Measurements from ENCODE around the gene LDLRAD4.

The LDLRAD4 gene

DNA sequence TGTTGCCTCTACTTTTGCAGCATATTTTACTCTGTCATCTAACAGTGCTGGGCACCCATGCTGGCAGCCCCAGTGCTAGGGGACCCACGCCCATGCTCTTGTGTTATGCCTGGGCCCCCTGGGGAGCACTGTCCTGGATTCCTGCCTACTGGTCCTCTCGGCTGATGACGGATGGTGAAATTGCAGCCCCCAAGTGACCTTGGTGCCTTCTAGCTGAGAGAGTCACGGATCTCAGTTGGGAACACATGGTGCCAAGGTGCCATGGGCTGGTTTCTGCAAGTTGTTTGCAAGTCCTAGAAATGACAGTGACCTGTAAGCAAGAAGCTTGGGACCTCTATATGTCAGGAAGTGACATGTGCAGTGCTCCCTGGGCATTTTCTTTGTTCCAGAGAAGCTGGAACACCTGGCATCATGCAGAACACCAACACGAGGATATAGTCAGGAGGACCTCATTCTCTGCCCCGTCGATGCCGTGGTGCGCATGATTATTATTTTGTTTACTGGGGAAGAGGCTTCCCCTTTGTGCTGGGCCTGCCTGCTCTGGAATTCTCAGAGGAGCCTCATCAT, 187.6 kb downstream of the LDLRAD4 start:
- no peak overlapping the region for H3K27ac ChIP-seq
- TF ChIP-seq ZFX (IDR thresholded peaks at IDR 0.05) = no peak
- TF ChIP-seq, protein P1, sequence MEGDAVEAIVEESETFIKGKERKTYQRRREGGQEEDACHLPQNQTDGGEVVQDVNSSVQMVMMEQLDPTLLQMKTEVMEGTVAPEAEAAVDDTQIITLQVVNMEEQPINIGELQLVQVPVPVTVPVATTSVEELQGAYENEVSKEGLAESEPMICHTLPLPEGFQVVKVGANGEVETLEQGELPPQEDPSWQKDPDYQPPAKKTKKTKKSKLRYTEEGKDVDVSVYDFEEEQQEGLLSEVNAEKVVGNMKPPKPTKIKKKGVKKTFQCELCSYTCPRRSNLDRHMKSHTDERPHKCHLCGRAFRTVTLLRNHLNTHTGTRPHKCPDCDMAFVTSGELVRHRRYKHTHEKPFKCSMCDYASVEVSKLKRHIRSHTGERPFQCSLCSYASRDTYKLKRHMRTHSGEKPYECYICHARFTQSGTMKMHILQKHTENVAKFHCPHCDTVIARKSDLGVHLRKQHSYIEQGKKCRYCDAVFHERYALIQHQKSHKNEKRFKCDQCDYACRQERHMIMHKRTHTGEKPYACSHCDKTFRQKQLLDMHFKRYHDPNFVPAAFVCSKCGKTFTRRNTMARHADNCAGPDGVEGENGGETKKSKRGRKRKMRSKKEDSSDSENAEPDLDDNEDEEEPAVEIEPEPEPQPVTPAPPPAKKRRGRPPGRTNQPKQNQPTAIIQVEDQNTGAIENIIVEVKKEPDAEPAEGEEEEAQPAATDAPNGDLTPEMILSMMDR (conservative IDR thresholded peaks at IDR 0.05) = no peak

- TF ChIP-seq, protein P1 (conservative IDR thresholded peaks at IDR 0.05) = no peak
- TF ChIP-seq ZFX (IDR thresholded peaks at IDR 0.05) = no peak
- H3K27ac ChIP-seq = no peak overlapping the region
These were observed 188.2 kb downstream of the LDLRAD4 start for GRCh38 chr18:13406736-13407135.

DNA sequence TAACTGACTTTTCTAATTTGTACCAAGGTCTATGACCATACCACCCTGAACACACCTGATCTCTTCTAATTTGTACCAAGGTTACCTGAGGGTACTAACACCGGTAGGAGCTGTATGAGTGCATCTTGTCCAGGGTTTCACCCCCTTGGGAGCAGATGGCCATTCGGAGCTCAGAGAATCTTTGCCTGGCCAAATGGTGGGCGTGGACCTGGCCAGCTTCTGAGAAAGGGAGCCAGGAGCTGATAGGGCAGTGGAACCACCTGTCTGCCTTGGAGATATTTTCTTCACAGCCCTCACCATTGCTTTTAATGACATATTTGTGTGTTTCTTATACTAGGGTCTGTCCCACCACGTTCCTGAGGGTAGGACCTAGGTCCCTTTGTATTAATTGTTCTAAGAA, 188.9 kb downstream of the LDLRAD4 start:
- no peak overlapping the region for H3K27ac ChIP-seq
- TF ChIP-seq, protein P1 (conservative IDR thresholded peaks at IDR 0.05) = no peak
- no peak for TF ChIP-seq ZFX (IDR thresholded peaks at IDR 0.05)

DNA sequence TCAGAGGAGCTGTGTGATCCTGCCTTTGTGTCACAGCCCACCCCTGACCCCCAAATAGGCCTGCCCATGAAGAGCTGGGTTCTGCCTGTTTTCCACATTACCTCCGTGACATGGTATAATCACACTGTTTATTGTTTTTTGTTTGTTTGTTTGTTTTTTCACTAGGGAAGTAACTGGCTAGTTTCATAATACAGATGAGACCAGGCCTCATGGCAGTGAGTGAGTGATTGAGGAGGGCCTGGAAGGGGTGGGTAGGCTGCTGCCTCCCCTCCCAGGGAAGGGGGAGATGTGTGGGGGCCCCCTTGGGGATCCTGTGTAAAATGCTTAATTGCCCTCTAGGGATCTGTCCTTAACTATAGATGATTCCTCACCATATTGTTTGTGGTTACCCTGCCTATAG, 190.5 kb downstream of the LDLRAD4 start:
- no peak for TF ChIP-seq ZFX (IDR thresholded peaks at IDR 0.05)
- TF ChIP-seq, protein P1 (conservative IDR thresholded peaks at IDR 0.05) = no peak
- H3K27ac ChIP-seq = no peak overlapping the region

DNA sequence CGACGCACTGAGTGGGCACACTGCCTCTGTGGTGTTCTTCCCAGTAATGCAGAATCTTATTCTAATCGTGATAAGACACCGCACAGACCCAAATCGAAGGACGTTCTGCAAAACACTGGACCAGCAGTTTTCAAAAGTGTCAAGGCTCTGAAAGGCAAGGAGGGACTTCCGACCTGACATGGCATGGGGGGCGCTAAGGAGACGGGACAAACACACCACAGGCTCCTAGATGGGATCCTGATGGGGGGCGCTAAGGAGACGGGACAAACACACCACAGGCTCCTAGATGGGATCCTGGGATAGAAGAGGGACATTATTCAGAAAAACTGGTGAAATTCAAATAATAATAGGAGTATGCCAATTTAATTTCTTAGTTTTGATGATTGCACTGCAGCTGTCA, 191.4 kb downstream of the LDLRAD4 start:
- no peak for TF ChIP-seq ZFX (IDR thresholded peaks at IDR 0.05)
- TF ChIP-seq, protein P1 (conservative IDR thresholded peaks at IDR 0.05) = no peak
- H3K27ac ChIP-seq = no peak overlapping the region

DNA sequence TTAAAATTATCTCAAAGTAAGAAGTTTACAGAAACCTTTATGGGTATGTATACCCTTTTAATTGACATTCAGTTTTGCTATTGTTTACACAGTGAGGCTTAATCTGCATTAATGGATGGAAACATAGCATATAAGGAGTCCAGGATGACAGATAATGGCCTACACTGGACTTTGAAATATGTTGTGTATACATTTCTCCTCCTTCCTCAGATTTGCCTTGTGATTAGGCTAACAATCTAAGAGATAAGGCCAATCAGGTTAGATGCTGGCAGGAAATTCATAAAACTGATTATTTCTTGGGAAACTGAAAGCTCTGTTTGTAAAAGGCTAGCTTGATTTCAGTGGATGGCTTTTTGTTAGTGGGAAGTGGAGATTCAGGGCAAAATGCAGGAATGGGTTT, 191.9 kb downstream of the LDLRAD4 start:
- H3K27ac ChIP-seq = no peak overlapping the region

GRCh38 chr18:13412017-13412416, 193.5 kb downstream of the LDLRAD4 start:
- no peak overlapping the region for H3K27ac ChIP-seq
- no peak for TF ChIP-seq ZFX (IDR thresholded peaks at IDR 0.05)
- TF ChIP-seq, protein P1 (conservative IDR thresholded peaks at IDR 0.05) = no peak

More for the DNA sequence above, 191.9 kb downstream of the LDLRAD4 start:
- TF ChIP-seq, protein P1 (conservative IDR thresholded peaks at IDR 0.05) = no peak
- no peak for TF ChIP-seq ZFX (IDR thresholded peaks at IDR 0.05)
